Lower lobe of right lung (tissue), 2 donors: ENCODE results near the gene UBE2F. TPM values are rescaled to one million over a fixed set of nuclear protein-coding genes. Genes with fewer than 3 reads are reported as not detected.

ENCODE experiments used
- ATAC-seq, 2 donors: fragments of 200-7000 bp; cut with Tn5 transposase; one replicate each; pipeline ENCODE4 v1.9.1; 2020 to 2022; ENCODE audit warnings: mild to moderate bottlenecking in 2 of 2, moderate library complexity in 2 of 2
- DNase-seq: peaks from one replicate; pipeline ENCODE4 v3.0.0-alpha.2; 2020
- H3K27ac ChIP-seq: fragments of 200-600 bp; one replicate; pipeline ENCODE4 v1.8.0; 2022
- H3K27me3 ChIP-seq: fragments of 200-600 bp; one replicate; pipeline ENCODE4 v1.8.0; 2022; ENCODE audit warnings: low read depth
- H3K36me3 ChIP-seq: fragments of 200-600 bp; one replicate; pipeline ENCODE4 v1.8.0; 2022; ENCODE audit warnings: mild to moderate bottlenecking
- H3K4me1 ChIP-seq: fragments of 200-600 bp; one replicate; pipeline ENCODE4 v1.8.0; 2022
- H3K4me3 ChIP-seq: fragments of 200-600 bp; one replicate; pipeline ENCODE4 v1.8.0; 2022; ENCODE audit warnings: mild to moderate bottlenecking
- H3K9me3 ChIP-seq: fragments of 200-600 bp; one replicate; pipeline ENCODE4 v1.8.0; 2022
- intact Hi-C: fragments of 100-400 bp; cut with DNase I; formaldehyde crosslinking; loops from one replicate; pipeline ENCODE4 v1.11.0; 2022
- total RNA-seq: library from RNA; stranded (reverse); fragmentation: NEBNext Ultra II Directional; extraction: Animal tissue kit (Norgen Biotek cat#: 25700); gene quantifications from one replicate; pipeline ENCODE4 v1.2.1, GENCODE V29; 2021
- TF ChIP-seq, protein P1 (sequence below): fragments of 200-600 bp; IDR thresholded peaks from one replicate; pipeline ENCODE4 v1.8.0; 2022; ENCODE audit warnings: antibody characterized with exemption, mild to moderate bottlenecking
- donor health status: DM: no; HTN: yes; CAD: no; lungs with severe emphysema.

Gene UBE2F
- total RNA-seq, 1 donor from 2014 or later, result 59.5 TPM

DNA sequence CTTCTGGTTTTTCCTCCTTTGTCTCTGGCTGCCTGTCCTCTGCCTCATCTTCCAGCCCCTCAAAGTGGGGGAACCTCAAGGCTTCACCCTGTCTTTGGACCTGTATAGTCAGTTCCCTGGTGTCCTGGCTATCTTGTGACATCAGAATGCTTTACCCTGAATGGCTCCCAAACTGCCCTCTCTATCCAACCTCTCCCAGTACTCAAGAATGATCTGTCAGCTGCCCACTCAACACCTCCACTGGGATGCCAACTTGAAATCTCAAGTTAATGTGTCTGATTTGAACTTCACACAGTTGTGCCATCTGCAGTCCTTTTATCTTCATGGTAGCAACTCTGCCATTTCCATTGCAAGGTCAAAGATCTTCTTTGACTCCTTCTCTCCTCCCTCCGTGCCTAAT lies 43.8 kb downstream of the UBE2F start:
- Histone ChIP-seq H3K4me1 (no peaks in the 10 kb centered on the region), H3K27me3 (no peaks in the 10 kb centered on the region), H3K4me3 (no peak overlapping the region), H3K9me3 (no peaks in the 10 kb centered on the region), H3K36me3 (peaks cover 9% of the 10 kb centered on the region), H3K27ac (no peak overlapping the region)
- intact Hi-C loops, result no loop called here
- TF ChIP-seq, protein P1, sequence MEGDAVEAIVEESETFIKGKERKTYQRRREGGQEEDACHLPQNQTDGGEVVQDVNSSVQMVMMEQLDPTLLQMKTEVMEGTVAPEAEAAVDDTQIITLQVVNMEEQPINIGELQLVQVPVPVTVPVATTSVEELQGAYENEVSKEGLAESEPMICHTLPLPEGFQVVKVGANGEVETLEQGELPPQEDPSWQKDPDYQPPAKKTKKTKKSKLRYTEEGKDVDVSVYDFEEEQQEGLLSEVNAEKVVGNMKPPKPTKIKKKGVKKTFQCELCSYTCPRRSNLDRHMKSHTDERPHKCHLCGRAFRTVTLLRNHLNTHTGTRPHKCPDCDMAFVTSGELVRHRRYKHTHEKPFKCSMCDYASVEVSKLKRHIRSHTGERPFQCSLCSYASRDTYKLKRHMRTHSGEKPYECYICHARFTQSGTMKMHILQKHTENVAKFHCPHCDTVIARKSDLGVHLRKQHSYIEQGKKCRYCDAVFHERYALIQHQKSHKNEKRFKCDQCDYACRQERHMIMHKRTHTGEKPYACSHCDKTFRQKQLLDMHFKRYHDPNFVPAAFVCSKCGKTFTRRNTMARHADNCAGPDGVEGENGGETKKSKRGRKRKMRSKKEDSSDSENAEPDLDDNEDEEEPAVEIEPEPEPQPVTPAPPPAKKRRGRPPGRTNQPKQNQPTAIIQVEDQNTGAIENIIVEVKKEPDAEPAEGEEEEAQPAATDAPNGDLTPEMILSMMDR, result no peak
- no peak for ATAC-seq
- DNase-seq, result no peak

DNA sequence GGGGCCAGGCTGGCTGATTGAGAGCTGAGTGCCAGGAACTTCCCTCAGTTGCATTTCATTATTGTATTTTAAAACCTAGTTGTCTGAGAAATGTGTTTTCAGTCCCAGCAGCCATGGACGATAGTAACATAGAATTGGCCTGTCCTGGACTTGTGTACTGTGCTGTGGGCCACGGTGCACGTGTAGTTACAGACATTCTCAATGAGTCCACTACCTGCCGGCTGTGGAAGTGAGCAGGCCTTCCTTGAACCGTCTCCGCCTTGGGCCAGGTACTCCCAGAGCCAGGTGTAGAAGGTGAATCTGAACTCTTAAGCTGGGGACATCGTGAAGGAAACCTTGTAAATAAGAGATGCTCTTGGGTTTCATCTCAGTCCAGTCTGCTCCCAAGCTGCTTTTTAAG lies 47.0 kb downstream of the UBE2F start:
- DNase-seq, result no peak
- Histone ChIP-seq H3K4me3 (no peak overlapping the region), H3K27ac (no peak overlapping the region), H3K27me3 (no peaks in the 10 kb centered on the region), H3K36me3 (peaks cover 26% of the 10 kb centered on the region), H3K9me3 (no peaks in the 10 kb centered on the region), H3K4me1 (no peaks in the 10 kb centered on the region)
- intact Hi-C loops, result no loop called here
- TF ChIP-seq, protein P1, result no peak
- no peak for ATAC-seq

DNA sequence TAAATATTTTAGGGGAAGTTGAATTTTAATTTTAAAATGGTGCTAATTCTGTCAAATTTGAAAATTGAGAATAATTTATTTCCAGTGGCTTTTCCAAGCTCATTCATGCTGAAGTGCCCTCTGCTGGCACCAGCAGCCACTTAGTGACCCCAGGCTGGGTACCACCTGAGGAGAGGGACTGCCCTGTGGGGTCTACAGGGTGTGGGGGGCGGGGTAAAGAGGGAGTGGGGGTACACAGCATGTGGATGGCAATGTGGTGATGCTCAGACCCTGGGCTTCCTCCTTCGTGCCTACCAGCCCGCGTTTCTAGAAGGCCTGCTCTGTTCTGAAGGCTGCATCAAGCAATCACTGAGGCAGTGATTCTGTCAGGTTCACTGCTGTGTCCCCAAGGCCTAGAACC lies 48.9 kb downstream of the UBE2F start:
- DNase-seq (no peak), ATAC-seq (no peak)
- Histone ChIP-seq H3K27me3 (no peaks in the 10 kb centered on the region), H3K27ac (no peak overlapping the region), H3K9me3 (no peaks in the 10 kb centered on the region), H3K36me3 (peaks cover 27% of the 10 kb centered on the region), H3K4me1 (no peaks in the 10 kb centered on the region), H3K4me3 (no peak overlapping the region)
- TF ChIP-seq, protein P1, result no peak
- intact Hi-C loops, result no loop called here

DNA sequence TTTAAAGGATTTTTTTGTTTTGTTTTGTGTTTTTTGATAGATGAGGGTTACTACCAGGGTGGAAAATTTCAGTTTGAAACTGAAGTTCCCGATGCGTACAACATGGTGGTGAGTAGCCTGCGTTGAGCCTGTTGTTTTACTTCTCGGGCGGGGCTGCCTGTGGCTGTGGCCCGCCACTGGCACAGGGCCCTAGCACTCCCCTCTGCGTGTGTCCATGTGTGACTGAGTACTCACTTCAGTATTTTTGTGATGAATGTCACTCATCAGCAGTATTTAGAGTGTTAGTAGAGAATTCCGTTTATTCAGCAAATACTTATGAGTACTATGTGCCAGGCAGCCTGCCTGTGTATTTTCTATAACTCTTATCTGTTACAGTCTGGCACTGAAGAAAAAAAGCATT lies 49.7 kb downstream of the UBE2F start:
- intact Hi-C loops, result no loop called here
- no peak for ATAC-seq
- Histone ChIP-seq H3K36me3 (peaks cover 31% of the 10 kb centered on the region), H3K4me3 (no peak overlapping the region), H3K9me3 (no peaks in the 10 kb centered on the region), H3K27ac (no peak overlapping the region), H3K27me3 (no peaks in the 10 kb centered on the region), H3K4me1 (no peaks in the 10 kb centered on the region)
- TF ChIP-seq, protein P1, result no peak
- no peak for DNase-seq

DNA sequence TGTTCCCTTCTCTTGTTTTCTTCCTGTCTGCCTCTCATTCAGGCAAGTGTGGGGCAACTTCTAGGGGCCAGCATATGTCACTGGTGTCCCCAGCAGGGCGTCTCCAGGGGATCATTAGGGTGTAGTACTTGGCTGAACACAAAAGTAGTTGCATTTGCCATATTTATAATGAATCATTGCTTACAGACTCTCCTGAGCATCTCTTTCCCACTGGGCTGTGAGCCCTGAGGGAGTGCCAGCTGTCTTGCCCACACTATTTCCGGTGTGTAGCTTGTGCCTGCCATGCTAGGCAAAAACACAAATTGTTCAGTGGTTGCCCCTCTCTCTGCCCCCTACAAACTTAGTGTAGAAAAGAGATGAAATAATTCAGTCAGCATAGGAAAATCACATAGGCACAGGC lies 53.1 kb downstream of the UBE2F start:
- Histone ChIP-seq H3K4me3 (no peak overlapping the region), H3K36me3 (peaks cover 22% of the 10 kb centered on the region), H3K9me3 (no peaks in the 10 kb centered on the region), H3K27ac (no peak overlapping the region), H3K27me3 (no peaks in the 10 kb centered on the region), H3K4me1 (no peaks in the 10 kb centered on the region)
- ATAC-seq (no peak), DNase-seq (no peak)
- intact Hi-C loops, result no loop called here
- TF ChIP-seq, protein P1, result no peak

DNA sequence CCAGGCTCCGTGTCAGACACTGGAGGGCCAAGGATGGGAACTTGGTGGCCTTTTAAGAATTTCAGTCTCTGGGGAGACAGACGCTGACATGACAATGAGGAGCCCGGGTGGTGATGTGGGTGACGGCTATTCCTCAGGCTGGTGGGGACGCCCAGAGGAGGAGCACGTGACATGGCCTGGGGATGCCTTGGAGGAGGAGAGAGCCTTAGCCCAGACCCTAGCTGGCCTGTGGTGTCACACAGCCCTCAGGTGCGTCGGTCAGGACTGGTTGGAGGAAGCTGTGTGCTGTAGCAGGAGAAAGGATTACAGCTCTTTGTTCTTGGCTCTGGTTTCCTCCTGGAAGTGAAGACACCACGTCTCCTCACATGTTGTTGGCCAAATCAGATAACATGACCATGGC lies 54.0 kb downstream of the UBE2F start:
- TF ChIP-seq, protein P1, result no peak
- H3K36me3 ChIP-seq, result peaks cover 29% of the 10 kb centered on the region

More for the DNA sequence above, 54.0 kb downstream of the UBE2F start:
- ATAC-seq (no peak), DNase-seq (no peak)
- Histone ChIP-seq H3K27ac (no peak overlapping the region), H3K4me3 (no peak overlapping the region), H3K27me3 (no peaks in the 10 kb centered on the region), H3K9me3 (no peaks in the 10 kb centered on the region), H3K4me1 (no peaks in the 10 kb centered on the region)
- intact Hi-C loops, result no loop called here
